Osteoblast (primary cell): ENCODE data around the gene DNAJC27. TPM values are rescaled to one million over a fixed set of nuclear protein-coding genes. Genes with fewer than 3 reads are reported as not detected.

ENCODE experiments used
- DNase-seq: peaks from one replicate; pipeline ENCODE4 v3.0.0; 2011; ENCODE audit warnings: low spot score, mixed read lengths; ENCODE audit not compliant: insufficient read length; ENCODE audit errors: missing footprints
- H2AFZ ChIP-seq: 2 replicates; pipeline ENCODE4 v1.6.0; 2011; ENCODE audit warnings: mild to moderate bottlenecking, low read length
- H3K27ac ChIP-seq: 2 replicates; pipeline ENCODE4 v1.5.1; 2011; ENCODE audit warnings: mild to moderate bottlenecking, low read depth, low read length, moderate library complexity
- H3K27me3 ChIP-seq: 2 replicates; pipeline ENCODE4 v1.6.0; 2012; ENCODE audit warnings: mild to moderate bottlenecking, control low read depth, inconsistent platforms, low read length, moderate library complexity; ENCODE audit not compliant: insufficient read depth
- H3K36me3 ChIP-seq: 2 replicates; pipeline ENCODE4 v1.5.1; 2011; ENCODE audit warnings: mild to moderate bottlenecking, low read length, control low read depth, moderate library complexity; ENCODE audit not compliant: insufficient read depth
- H3K4me1 ChIP-seq: 2 replicates; pipeline ENCODE4 v1.5.1; 2011; ENCODE audit warnings: mild to moderate bottlenecking, low read length, control low read depth, moderate library complexity; ENCODE audit not compliant: insufficient read depth
- H3K4me2 ChIP-seq: 2 replicates; pipeline ENCODE4 v1.6.0; 2011; ENCODE audit warnings: mild to moderate bottlenecking, low read length; ENCODE audit not compliant: insufficient read depth
- H3K4me3 ChIP-seq: fragments of 200-600 bp; sonication (generic); 3 replicates; pipeline ENCODE4 v1.5.1; 2012; ENCODE audit warnings: mild to moderate bottlenecking, low read length, inconsistent platforms; ENCODE audit not compliant: insufficient read depth
- H3K79me2 ChIP-seq: 2 replicates; pipeline ENCODE4 v1.6.0; 2012; ENCODE audit warnings: mild to moderate bottlenecking, low read length, control low read depth, inconsistent platforms; ENCODE audit not compliant: insufficient read depth
- H3K9me3 ChIP-seq: 2 replicates; pipeline ENCODE4 v1.5.1; 2011; ENCODE audit warnings: low read depth, low read length, control low read depth
- H4K20me1 ChIP-seq: 2 replicates; pipeline ENCODE4 v1.6.0; 2012; ENCODE audit warnings: mild to moderate bottlenecking, low read length, control low read depth; ENCODE audit not compliant: insufficient read depth
- total RNA-seq: library from RNA; depleted of rRNA; stranded (reverse); fragments of >200 nt; gene quantifications from 2 replicates; pipeline ENCODE4 v1.2.3, GENCODE V29; 2012
- TF ChIP-seq, protein P1 (sequence below): IDR thresholded peaks from 2 replicates; pipeline ENCODE4 v1.5.1; 2011; ENCODE audit warnings: mild to moderate bottlenecking, low read depth, low read length, moderate library complexity; ENCODE audit errors: extremely low read depth

Gene DNAJC27
- total RNA-seq, 1 donor = 8.7 TPM

DNA sequence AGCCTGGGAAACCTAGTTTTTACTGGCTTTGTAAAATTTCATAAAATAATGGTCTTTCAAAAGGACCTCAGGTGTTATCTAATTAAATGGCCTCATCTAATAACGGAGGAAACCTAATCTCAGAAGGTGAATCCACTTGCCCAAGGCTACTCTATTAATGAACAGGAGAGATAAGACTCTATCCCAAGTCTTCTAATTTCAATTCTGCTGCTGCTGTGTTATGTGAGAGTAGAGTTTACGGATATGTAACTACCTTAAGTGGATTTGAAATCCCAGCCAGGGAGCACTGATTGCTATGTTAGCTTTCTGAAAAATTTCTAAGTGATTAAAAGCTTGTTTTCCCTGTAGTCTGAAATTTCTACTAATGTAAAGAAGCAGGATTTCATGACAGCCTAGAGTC lies 34.5 kb downstream of the DNAJC27 start:
- DNase-seq = no peak
- Histone ChIP-seq H3K27ac (no peak overlapping the region), H3K36me3 (no peaks in the 10 kb centered on the region), H3K4me2 (peak overlapping the region; percentile 78), H3K79me2 (no peaks in the 10 kb centered on the region), H3K4me1 (no peaks in the 10 kb centered on the region), H3K9me3 (no peaks in the 10 kb centered on the region), H2AFZ (peak overlapping the region; percentile 85), H4K20me1 (no peaks in the 10 kb centered on the region), H3K27me3 (no peaks in the 10 kb centered on the region), H3K4me3 (peak overlapping the region; percentile 48)
- TF ChIP-seq, protein P1, sequence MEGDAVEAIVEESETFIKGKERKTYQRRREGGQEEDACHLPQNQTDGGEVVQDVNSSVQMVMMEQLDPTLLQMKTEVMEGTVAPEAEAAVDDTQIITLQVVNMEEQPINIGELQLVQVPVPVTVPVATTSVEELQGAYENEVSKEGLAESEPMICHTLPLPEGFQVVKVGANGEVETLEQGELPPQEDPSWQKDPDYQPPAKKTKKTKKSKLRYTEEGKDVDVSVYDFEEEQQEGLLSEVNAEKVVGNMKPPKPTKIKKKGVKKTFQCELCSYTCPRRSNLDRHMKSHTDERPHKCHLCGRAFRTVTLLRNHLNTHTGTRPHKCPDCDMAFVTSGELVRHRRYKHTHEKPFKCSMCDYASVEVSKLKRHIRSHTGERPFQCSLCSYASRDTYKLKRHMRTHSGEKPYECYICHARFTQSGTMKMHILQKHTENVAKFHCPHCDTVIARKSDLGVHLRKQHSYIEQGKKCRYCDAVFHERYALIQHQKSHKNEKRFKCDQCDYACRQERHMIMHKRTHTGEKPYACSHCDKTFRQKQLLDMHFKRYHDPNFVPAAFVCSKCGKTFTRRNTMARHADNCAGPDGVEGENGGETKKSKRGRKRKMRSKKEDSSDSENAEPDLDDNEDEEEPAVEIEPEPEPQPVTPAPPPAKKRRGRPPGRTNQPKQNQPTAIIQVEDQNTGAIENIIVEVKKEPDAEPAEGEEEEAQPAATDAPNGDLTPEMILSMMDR = no peak

DNA sequence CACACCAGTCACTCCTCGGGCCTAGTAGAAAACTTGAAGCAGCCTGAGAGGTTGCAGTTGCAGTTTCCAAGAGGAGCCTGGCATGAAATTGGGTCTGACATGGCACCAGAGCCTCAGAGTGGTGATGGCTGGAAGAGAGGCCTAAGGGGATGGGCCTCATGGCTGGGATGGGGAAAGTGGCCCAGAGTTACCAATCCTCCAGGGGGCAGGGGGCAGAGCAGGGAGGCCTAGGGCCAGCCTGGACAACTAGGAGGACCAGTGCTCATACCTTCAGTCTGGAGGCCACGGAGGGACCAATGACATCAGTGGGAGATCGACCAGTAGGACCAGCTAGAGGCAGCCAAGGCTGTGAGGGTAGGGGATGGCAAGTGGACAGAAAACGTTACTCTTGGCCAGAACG lies 36.6 kb downstream of the DNAJC27 start:
- peak; percentile 19 for DNase-seq
- no peaks in the 10 kb centered on the region for H3K79me2 ChIP-seq
- H3K27me3 ChIP-seq = no peaks in the 10 kb centered on the region
- no peak overlapping the region for H3K4me3 ChIP-seq
- no peaks in the 10 kb centered on the region for H3K9me3 ChIP-seq
- no peak overlapping the region for H3K27ac ChIP-seq
- no peaks in the 10 kb centered on the region for H3K36me3 ChIP-seq
- H4K20me1 ChIP-seq = no peaks in the 10 kb centered on the region
- no peak overlapping the region for H2AFZ ChIP-seq
- H3K4me2 ChIP-seq = no peak overlapping the region
- TF ChIP-seq, protein P1 = no peak
- peaks cover 3% of the 10 kb centered on the region for H3K4me1 ChIP-seq

DNA sequence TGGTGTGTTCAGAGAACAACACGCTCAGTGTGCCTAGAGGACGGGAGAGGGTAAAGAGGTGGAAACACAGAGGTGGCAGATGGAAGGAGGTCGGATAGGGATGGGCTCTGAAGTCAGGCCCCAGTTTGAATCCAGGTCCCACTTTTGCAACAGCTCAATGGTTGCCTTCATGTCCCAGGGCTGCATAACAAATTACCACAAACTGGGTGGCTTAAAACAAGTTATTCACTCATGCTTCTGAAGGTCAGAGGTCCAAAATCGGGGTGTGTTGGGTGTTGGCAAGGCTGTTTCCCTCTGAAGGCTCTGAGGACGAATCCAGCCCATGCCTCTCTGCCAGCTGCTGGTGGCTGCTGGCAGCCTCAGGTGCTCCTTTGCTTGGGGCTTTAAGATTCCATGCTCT lies 39.0 kb downstream of the DNAJC27 start:
- H3K4me2 ChIP-seq = no peak overlapping the region

DNA sequence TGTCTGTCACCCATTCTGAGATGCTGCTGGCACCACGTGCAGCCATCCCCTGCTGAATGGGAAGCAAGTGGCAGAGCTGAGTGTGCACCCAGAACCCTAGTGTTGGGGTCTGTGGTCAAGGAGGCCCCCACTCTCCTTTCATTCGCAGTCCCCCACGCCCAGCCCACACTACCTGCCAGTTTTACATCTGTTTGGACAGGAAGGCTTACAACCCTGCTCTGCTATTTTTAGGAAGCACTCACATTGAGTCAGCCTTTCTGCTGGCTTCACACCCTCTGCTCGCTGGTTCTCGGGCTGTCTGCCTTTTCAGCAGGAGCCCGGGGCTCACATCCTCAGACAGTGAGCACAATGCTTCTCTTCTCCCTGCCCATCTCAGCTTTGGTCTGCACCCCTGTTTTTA lies 41.0 kb downstream of the DNAJC27 start:
- TF ChIP-seq, protein P1 = no peak
- peak overlapping the region; percentile 24 for H2AFZ ChIP-seq
- no peaks in the 10 kb centered on the region for H3K36me3 ChIP-seq
- H4K20me1 ChIP-seq = no peaks in the 10 kb centered on the region
- H3K4me2 ChIP-seq = no peak overlapping the region
- H3K79me2 ChIP-seq = no peaks in the 10 kb centered on the region
- no peak overlapping the region for H3K27ac ChIP-seq
- H3K27me3 ChIP-seq = no peaks in the 10 kb centered on the region
- peaks cover 11% of the 10 kb centered on the region for H3K4me1 ChIP-seq
- no peak overlapping the region for H3K4me3 ChIP-seq
- no peaks in the 10 kb centered on the region for H3K9me3 ChIP-seq
- DNase-seq = no peak

More for the DNA sequence above, 39.0 kb downstream of the DNAJC27 start:
- H3K4me3 ChIP-seq = no peak overlapping the region
- no peaks in the 10 kb centered on the region for H3K36me3 ChIP-seq
- no peak overlapping the region for H2AFZ ChIP-seq
- H3K4me1 ChIP-seq = peaks cover 3% of the 10 kb centered on the region
- no peaks in the 10 kb centered on the region for H3K27me3 ChIP-seq
- no peak for DNase-seq
- no peak overlapping the region for H3K27ac ChIP-seq
- TF ChIP-seq, protein P1 = no peak
- no peaks in the 10 kb centered on the region for H3K79me2 ChIP-seq
- H3K9me3 ChIP-seq = no peaks in the 10 kb centered on the region
- H4K20me1 ChIP-seq = no peaks in the 10 kb centered on the region
